Measurements from ENCODE around the gene C16orf86. TPM values are rescaled to one million over a fixed set of nuclear protein-coding genes. Genes with fewer than 3 reads are reported as not detected.
A peak's percentile ranks its signal among the peaks of the same experiment; 100 is the strongest.

Gene C16orf86, protein sequence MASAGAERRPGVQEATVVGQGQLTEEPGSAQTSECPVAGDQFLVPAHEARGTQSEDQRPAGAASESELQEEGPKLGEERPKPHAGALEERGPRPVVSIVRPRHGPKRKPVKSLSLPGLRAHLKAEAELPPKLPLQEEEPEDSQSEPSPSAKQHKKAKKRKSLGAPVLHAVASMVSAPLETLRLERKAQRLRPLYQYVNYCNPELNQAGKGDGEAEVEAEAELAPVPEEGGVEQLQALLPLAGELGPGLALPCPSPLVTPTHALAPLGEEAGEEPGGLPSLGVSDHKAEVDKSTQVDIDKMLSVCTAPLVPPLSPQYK
- 6.8 TPM for total RNA-seq

DNA sequence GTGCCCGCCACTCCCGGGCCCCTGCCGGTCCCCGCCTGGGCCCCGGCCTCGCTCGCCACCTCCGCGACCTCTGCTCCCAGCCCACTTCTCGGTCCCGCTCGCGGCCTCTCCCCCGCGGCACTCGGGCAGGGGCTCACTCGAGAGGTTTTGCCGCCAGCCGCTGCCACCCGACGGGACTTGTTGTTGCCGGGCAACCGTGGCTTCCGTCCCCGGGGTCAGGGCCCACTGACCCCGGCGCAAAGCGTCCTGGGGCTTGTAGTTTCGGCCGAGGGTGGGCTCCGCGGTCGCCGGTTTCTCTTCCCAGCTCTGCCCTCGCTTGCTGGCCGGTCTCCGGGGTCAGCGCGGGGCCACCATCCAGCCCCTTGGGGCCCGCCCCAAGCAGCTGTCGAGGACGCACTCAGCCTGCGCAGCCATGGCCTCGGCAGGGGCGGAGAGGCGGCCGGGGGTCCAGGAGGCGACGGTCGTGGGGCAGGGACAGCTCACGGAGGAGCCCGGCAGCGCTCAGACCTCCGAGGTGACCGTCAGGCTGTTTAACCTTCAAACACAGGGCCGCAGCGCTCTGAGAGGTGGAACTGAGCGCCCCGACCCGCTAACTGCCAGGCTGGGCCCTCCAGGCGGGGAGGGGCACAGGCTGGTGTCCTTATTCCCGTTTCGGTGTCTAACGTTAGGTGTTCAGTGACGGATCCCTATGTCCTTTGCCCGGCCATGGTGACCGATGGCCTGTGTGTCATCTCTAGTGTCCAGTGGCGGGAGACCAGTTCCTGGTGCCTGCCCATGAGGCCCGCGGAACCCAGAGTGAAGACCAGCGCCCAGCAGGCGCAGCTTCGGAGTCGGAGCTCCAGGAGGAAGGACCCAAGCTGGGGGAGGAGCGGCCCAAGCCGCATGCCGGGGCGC, at the start of gene C16orf86, which contains the start of gene ENKD1:
Gene C16orf86, plus strand, starts transcription at position 256 of the 894 bp plus-strand sequence. Its CDS starts 157 bp downstream, at position 413.
Gene ENKD1, minus strand, starts transcription at position 192 of the 894 bp plus-strand sequence. CDS start 308 bp downstream, outside the sequence.
- Histone ChIP-seq H3K27me3 (ENCODE audit: insufficient read depth, low read length) (no peaks in the 10 kb centered on the region), H3K9me3 (ENCODE audit: low read depth, low read length) (no peaks in the 10 kb centered on the region), H3K4me3 (ENCODE audit: low read length) (peak within 1 kb of the TSS; percentile 79), H3K4me1 (ENCODE audit: insufficient read depth, low read length) (peaks cover 38% of the 10 kb centered on the region)

GRCh38 chr16:67628216-67628615, 38.4 kb upstream of the C16orf86 start:
- H3K4me3 ChIP-seq (ENCODE audit: low read length) = no peak overlapping the region
- H3K4me1 ChIP-seq (ENCODE audit: insufficient read depth, low read length) = no peaks in the 10 kb centered on the region
- no peaks in the 10 kb centered on the region for H3K27me3 ChIP-seq (ENCODE audit: insufficient read depth, low read length)
- H3K9me3 ChIP-seq (ENCODE audit: low read depth, low read length) = no peaks in the 10 kb centered on the region

DNA sequence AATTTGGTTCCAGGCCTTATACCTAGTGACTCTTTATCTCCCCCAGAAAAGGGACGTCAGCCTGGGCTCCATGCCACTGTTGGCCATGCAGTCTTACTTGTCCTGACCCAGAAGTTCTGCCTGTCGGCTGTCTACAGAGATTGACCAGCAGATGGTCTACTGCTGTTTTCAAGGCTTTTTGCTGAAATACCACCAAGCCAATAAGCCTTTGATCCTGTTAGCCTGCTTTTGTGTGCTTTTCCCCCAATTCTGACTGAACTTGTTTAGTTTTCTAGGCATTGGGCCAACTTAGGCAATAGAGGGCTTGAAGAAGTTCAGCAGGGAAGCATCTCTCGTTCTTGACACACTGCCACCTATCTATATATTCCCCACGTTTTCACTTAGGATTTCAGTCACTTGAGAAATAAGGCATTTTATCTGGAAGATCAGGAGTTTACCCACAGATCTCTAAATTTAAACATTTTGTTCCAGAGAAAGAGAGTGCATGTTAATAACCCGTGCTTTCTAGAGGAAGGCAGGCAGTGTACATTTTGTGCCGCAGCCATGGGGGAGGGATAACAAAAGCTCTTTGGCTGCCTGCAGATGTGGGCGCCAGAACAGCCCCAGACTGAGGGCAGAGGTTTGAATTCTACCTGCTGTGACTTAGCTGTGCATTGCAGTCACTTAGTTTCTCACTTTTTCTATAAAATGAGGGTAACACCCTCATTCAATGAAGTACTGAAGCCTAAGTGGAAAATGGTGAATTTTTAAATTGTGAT, 34.0 kb upstream of the C16orf86 start:
- Histone ChIP-seq H3K27me3 (ENCODE audit: insufficient read depth, low read length) (no peaks in the 10 kb centered on the region), H3K9me3 (ENCODE audit: low read depth, low read length) (no peaks in the 10 kb centered on the region), H3K4me3 (ENCODE audit: low read length) (no peak overlapping the region), H3K4me1 (ENCODE audit: insufficient read depth, low read length) (no peaks in the 10 kb centered on the region)

DNA sequence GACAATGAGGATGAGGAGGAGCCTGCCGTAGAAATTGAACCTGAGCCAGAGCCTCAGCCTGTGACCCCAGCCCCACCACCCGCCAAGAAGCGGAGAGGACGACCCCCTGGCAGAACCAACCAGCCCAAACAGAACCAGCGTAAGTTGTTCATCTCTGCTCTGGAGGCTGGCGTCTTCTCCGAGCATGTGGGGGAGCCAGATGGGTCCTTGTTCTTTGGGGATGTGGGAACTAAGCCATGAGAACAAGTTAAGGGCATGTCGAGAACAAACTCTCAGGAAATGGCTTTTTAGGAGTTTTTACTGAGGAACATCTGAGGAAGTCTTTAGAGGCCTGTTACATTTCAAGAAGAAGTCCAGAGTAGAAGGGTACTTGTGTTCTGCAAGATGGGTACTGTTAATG, 29.9 kb upstream of the C16orf86 start:
- Histone ChIP-seq H3K4me3 (ENCODE audit: low read length) (no peak overlapping the region), H3K9me3 (ENCODE audit: low read depth, low read length) (no peaks in the 10 kb centered on the region), H3K27me3 (ENCODE audit: insufficient read depth, low read length) (no peaks in the 10 kb centered on the region), H3K4me1 (ENCODE audit: insufficient read depth, low read length) (no peaks in the 10 kb centered on the region)

DNA sequence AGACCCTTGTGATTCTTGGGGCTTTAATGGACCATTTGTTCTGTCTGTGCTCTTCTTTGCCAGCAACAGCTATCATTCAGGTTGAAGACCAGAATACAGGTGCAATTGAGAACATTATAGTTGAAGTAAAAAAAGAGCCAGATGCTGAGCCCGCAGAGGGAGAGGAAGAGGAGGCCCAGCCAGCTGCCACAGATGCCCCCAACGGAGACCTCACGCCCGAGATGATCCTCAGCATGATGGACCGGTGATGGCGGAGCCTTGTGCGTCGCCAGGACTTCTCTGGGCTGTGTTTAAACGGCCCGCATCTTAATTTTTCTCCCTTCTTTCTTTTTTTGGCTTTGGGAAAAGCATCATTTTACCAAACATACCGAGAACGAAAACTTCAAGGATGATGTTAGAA, 29.0 kb upstream of the C16orf86 start:
- Histone ChIP-seq H3K4me3 (ENCODE audit: low read length) (no peak overlapping the region), H3K9me3 (ENCODE audit: low read depth, low read length) (no peaks in the 10 kb centered on the region), H3K4me1 (ENCODE audit: insufficient read depth, low read length) (no peaks in the 10 kb centered on the region), H3K27me3 (ENCODE audit: insufficient read depth, low read length) (no peaks in the 10 kb centered on the region)

DNA sequence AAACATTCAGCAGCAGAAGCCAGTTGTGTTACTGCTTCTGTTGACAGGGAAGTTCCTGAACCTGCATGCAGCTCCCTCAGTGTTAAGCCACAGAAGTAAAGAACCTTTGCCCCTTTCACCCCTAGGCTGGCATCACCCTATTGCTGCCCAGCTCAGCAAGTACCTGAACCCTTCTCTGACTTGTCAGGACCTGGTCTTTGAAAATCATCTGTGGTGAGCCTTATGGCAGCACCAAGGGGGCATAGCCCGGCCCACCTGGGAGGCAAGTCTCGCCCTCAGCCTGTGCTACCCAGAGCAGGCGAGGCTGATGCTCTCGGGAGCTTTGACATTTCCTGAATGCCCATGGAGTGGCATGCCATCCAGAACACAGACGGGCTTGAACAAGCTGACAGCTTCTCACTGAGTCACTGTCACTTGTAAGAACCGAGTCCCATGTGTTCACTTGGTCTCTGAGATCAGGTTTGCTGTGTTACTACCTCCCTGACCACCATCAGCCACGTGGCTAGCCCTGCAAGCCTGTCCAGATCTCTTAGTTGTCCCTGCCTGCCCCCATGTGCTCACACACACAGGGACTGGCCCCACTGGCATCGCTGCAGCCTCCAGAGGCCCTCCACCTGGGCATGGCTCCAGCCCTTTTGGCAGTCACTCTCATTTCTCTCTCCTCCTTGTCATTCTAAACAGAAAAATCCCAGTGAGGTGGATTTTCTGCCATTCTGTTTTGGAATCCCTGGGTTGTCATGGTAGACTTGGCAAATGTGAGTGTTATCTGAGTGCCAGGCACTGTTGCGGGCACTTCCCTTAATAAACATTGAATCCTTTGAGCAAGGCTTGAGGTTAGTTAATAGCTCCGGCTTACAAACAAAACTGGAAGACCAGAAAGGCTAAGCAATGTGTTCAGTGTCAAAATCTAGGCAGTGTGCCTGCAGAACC, 24.6 kb upstream of the C16orf86 start:
- Histone ChIP-seq H3K4me1 (ENCODE audit: insufficient read depth, low read length) (peaks cover 11% of the 10 kb centered on the region), H3K9me3 (ENCODE audit: low read depth, low read length) (no peaks in the 10 kb centered on the region), H3K27me3 (ENCODE audit: insufficient read depth, low read length) (no peaks in the 10 kb centered on the region), H3K4me3 (ENCODE audit: low read length) (no peak overlapping the region)

DNA sequence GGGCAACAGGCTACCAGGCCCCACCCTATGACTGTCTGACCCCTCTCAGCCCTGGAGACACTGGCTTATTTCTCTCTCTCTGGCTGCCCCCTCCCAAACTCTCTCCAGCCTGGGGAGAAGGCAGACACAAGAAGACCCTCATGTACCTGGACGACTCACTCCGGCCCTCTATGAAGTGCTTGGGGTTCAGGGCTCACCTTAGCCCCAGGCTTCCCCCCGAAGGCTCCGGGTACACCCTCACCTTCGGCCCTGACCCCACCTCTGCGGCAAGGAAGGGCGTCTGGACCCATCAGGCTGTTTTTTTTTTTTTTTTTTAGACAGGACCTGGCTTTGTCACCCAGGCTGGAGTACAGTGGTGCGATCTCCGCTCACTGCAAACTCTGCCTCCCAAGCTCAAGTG, 22.6 kb upstream of the C16orf86 start:
- H3K27me3 ChIP-seq (ENCODE audit: insufficient read depth, low read length) = no peaks in the 10 kb centered on the region
- peaks cover 11% of the 10 kb centered on the region for H3K4me1 ChIP-seq (ENCODE audit: insufficient read depth, low read length)
- H3K9me3 ChIP-seq (ENCODE audit: low read depth, low read length) = no peaks in the 10 kb centered on the region
- no peak overlapping the region for H3K4me3 ChIP-seq (ENCODE audit: low read length)

DNA sequence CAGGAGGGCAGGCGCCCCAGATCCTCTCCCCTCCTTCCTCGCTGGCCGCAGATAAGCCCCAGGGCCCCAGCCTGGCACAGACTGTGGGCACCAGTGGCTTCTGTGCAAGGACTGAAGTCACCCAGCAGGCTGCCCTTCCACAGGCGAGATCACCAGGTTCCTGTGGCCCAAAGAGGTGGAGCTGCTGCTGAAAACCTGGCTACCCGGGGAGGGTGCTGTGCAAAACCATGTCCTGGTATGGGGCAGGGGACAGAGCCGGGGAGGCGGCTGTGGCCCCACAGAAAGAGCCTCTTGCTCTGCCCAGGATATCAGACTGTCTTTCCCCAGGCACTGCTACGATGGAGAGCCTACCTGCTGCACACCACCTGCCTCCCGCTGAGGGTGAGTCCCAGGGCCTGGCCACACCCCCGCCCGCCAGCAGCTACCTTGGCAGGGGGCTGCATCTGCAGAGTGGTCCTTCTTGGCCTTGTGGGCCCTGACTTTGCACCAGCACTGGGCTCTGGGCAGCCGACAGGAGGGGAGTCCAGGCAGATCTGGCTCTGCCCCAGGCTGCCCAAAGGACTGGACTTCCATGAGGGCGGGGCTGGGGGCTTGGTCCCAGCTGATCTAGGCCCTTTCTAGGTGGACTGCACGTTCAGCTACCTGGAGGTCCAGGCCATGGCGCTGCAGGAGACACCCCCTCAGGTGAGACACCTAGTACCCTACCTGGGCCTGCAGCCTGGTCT, 21.1 kb upstream of the C16orf86 start:
- peaks cover 11% of the 10 kb centered on the region for H3K4me1 ChIP-seq (ENCODE audit: insufficient read depth, low read length)
- peak overlapping the region; percentile 41 for H3K4me3 ChIP-seq (ENCODE audit: low read length)
- no peaks in the 10 kb centered on the region for H3K9me3 ChIP-seq (ENCODE audit: low read depth, low read length)
- no peaks in the 10 kb centered on the region for H3K27me3 ChIP-seq (ENCODE audit: insufficient read depth, low read length)

DNA sequence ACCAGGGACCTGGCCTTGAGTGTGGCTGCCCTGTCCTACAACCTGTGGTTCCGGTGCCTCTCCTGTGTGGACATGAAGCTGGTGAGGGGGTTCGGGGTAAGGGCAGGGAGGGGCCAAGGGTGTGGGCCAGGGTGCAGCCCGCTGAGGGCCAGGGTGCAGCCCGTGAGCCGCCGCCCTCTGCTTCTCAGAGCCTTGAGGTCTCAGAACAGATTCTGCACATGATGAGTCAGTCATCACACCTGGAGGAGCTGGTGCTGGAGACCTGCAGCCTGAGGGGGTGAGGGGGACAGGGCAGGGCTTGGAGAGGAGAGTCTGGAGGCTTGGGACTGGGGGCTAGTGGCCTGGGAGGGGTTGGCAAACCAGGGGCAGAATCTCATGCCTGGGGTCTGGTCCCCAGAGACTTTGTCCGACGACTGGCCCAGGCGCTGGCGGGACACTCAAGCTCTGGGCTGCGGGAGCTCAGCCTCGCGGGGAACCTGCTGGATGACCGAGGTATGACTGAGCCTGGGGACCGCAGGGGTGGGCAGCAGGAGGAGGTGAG, 19.4 kb upstream of the C16orf86 start:
- Histone ChIP-seq H3K9me3 (ENCODE audit: low read depth, low read length) (no peaks in the 10 kb centered on the region), H3K4me1 (ENCODE audit: insufficient read depth, low read length) (peaks cover 11% of the 10 kb centered on the region), H3K27me3 (ENCODE audit: insufficient read depth, low read length) (no peaks in the 10 kb centered on the region), H3K4me3 (ENCODE audit: low read length) (no peak overlapping the region)

GRCh38 chr16:67647681-67648080, 18.9 kb upstream of the C16orf86 start:
- no peaks in the 10 kb centered on the region for H3K9me3 ChIP-seq (ENCODE audit: low read depth, low read length)
- no peak overlapping the region for H3K4me3 ChIP-seq (ENCODE audit: low read length)
- peaks cover 11% of the 10 kb centered on the region for H3K4me1 ChIP-seq (ENCODE audit: insufficient read depth, low read length)
- H3K27me3 ChIP-seq (ENCODE audit: insufficient read depth, low read length) = no peaks in the 10 kb centered on the region

- H3K4me1 ChIP-seq (ENCODE audit: insufficient read depth, low read length) = peaks cover 11% of the 10 kb centered on the region
- no peaks in the 10 kb centered on the region for H3K27me3 ChIP-seq (ENCODE audit: insufficient read depth, low read length)
- no peaks in the 10 kb centered on the region for H3K9me3 ChIP-seq (ENCODE audit: low read depth, low read length)
- no peak overlapping the region for H3K4me3 ChIP-seq (ENCODE audit: low read length)
Observed at GRCh38 chr16:67648088-67648763, 18.4 kb upstream of the C16orf86 start.

DNA sequence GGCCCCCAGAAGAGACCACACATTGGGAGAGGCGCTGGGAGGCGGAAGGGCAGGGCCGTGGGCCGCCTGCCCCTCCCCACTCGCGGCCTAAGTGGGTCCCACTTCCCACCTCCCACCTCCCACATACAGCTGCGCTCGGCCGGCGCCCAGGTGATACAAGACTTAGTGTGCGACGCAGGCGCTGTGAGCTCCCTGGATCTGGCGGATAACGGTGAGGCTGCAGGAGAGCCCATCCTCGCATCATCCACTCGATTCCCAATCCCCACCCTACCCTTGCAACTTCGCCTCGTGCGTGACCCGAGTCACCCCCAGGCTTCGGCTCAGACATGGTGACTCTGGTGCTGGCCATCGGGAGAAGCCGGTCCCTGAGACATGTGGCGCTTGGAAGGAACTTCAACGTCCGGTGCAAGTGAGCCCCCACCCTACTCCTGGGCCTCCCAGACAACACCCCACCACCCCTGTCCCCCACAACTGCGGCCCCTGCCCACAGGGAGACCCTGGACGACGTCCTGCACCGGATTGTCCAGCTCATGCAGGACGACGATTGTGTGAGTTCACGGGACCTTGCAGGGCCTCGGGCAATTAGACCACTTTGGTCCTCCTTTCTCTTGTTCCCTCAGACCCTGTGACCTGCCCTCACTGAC, 17.7 kb upstream of the C16orf86 start:
- no peaks in the 10 kb centered on the region for H3K9me3 ChIP-seq (ENCODE audit: low read depth, low read length)
- H3K27me3 ChIP-seq (ENCODE audit: insufficient read depth, low read length) = no peaks in the 10 kb centered on the region
- no peak overlapping the region for H3K4me3 ChIP-seq (ENCODE audit: low read length)
- peaks cover 11% of the 10 kb centered on the region for H3K4me1 ChIP-seq (ENCODE audit: insufficient read depth, low read length)

Data from mononuclear cell (primary cell).